ENCODE results near the gene ANKMY1.

GRCh38 chr2:240584486-240585031 lies 26.8 kb upstream of the ANKMY1 start:
- TF ChIP-seq, protein P1, sequence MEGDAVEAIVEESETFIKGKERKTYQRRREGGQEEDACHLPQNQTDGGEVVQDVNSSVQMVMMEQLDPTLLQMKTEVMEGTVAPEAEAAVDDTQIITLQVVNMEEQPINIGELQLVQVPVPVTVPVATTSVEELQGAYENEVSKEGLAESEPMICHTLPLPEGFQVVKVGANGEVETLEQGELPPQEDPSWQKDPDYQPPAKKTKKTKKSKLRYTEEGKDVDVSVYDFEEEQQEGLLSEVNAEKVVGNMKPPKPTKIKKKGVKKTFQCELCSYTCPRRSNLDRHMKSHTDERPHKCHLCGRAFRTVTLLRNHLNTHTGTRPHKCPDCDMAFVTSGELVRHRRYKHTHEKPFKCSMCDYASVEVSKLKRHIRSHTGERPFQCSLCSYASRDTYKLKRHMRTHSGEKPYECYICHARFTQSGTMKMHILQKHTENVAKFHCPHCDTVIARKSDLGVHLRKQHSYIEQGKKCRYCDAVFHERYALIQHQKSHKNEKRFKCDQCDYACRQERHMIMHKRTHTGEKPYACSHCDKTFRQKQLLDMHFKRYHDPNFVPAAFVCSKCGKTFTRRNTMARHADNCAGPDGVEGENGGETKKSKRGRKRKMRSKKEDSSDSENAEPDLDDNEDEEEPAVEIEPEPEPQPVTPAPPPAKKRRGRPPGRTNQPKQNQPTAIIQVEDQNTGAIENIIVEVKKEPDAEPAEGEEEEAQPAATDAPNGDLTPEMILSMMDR (conservative IDR thresholded peaks at IDR 0.05 in 1 of 2, IDR thresholded peaks at IDR 0.05 in 1 of 2; ENCODE audit: extremely low read depth in 1 of 2, insufficient read depth in 1 of 2, low read depth in 1 of 2, low read length in 2 of 2): no peak
- TF ChIP-seq EZH2 (IDR thresholded peaks at IDR 0.05; ENCODE audit: borderline replicate concordance, low read length): no peak

Measured in mammary epithelial cell (primary cell).